Spleen (tissue), 13 donors: ENCODE measurements around the gene PPP1R3F. TPM values are rescaled to one million over a fixed set of nuclear protein-coding genes. Genes with fewer than 3 reads are reported as not detected.

ENCODE experiments used
- DNase-seq: peaks from one replicate; pipeline ENCODE4 v3.0.0-alpha.2; 2020
- H3K27ac ChIP-seq, 8 donors: fragments of 200-600 bp; sonication (generic) in 7 of 8; 1 replicate in 4 of 8; 2 replicates in 4 of 8; pipeline versions ENCODE4 v1.5.0 to v1.8.0; 2016 to 2021; ENCODE audit warnings: inconsistent platforms in 4 of 8, mild to moderate bottlenecking in 4 of 8, moderate library complexity in 1 of 8
- H3K27me3 ChIP-seq, 7 donors: fragments of 200-600 bp; sonication (generic) in 6 of 7; replicated peaks in 1 of 7; 1 replicate in 4 of 7; 2 replicates in 3 of 7; pipeline versions ENCODE4 v1.5.0 to v1.8.0; 2016 to 2021; ENCODE audit warnings: inconsistent platforms in 3 of 7, mild to moderate bottlenecking in 1 of 7
- H3K36me3 ChIP-seq, 6 donors: fragments of 200-600 bp; sonication (generic) in 5 of 6; 1 replicate in 4 of 6; 2 replicates in 2 of 6; pipeline versions ENCODE4 v1.5.0 to v1.8.0; 2016 to 2021; ENCODE audit warnings: inconsistent platforms in 2 of 6
- H3K4me1 ChIP-seq, 6 donors: fragments of 200-600 bp; sonication (generic) in 5 of 6; 1 replicate in 3 of 6; 2 replicates in 3 of 6; pipeline versions ENCODE4 v1.5.0 to v1.8.0; 2016 to 2021; ENCODE audit warnings: inconsistent platforms in 3 of 6
- H3K4me3 ChIP-seq, 8 donors: fragments of 200-600 bp; sonication (generic) in 7 of 8; 1 replicate in 4 of 8; 2 replicates in 4 of 8; pipeline versions ENCODE4 v1.5.0 to v1.8.0; 2016 to 2021; ENCODE audit warnings: inconsistent platforms in 4 of 8, mild to moderate bottlenecking in 4 of 8, moderate library complexity in 2 of 8
- H3K9me3 ChIP-seq, 8 donors: fragments of 200-600 bp; sonication (generic) in 7 of 8; 1 replicate in 4 of 8; 2 replicates in 4 of 8; pipeline versions ENCODE4 v1.5.0 to v1.8.0; 2016 to 2021; ENCODE audit warnings: inconsistent platforms in 4 of 8
- POLR2A ChIP-seq, 3 donors: fragments of 450-650 bp; IDR thresholded peaks; one replicate each; pipeline ENCODE4 v1.5.1; 2017; ENCODE audit warnings: antibody characterized with exemption in 3 of 3, mild to moderate bottlenecking in 1 of 3
- POLR2AphosphoS5 ChIP-seq, 3 donors: sonication (generic); formaldehyde crosslinking; IDR thresholded peaks; one replicate each; pipeline ENCODE4 v1.5.1; 2017; ENCODE audit warnings: antibody characterized with exemption in 3 of 3
- WGBS, 5 donors: extraction: QIAGEN DNeasy Blood & Tissue Kit in 3 of 5; methylation state at CpG; one replicate each; pipeline versions ENCODE4 v1.1.5 to v1.1.7; 2013 to 2018; 5-methylcytosine and 5-hydroxymethylcytosine counted together
- intact Hi-C: fragments of 100-400 bp; cut with DNase I; formaldehyde crosslinking; loops from one replicate; pipeline ENCODE4 v1.15.0; 2023; ENCODE audit warnings: low total_unique reads
- long read RNA-seq, 2 donors: transcript quantifications; one replicate each; lab custom pipeline, GENCODE V29; 2026
- polyA plus RNA-seq, 3 donors: library from polyadenylated mRNA; stranded (reverse); fragments of 200-250 nt; gene quantifications; one replicate each; pipeline ENCODE4 v1.2.1, GENCODE V29; 2013
- total RNA-seq, 7 donors: library from RNA; depleted of rRNA in 3 of 7; stranded (reverse); fragments of >200 nt in 3 of 7; fragmentation: NEBNext Ultra II Directional in 4 of 7; extraction: Animal tissue kit (Norgen Biotek cat#: 25700) in 4 of 7; gene quantifications; one replicate each; pipeline versions ENCODE4 v1.1.0 to v1.2.1, GENCODE V29; 2016 to 2021
- TF ChIP-seq, protein P1 (sequence below), 11 experiments: fragments of 200-600 bp in 7 of 11; fragments of 450-650 bp in 4 of 11; sonication (generic) in 4 of 11; IDR thresholded peaks in 8 of 11; conservative IDR thresholded peaks in 3 of 11; 1 replicate in 7 of 11; 2 replicates in 4 of 11; pipeline versions ENCODE4 v1.4.0 to v1.8.0; 2016 to 2021; ENCODE audit warnings: antibody characterized with exemption in 11 of 11, inconsistent platforms in 4 of 11, mild to moderate bottlenecking in 1 of 11
- donor health status: healthy with polysubstance abuse.
- donor health status: DM: no; HTN: no; CAD: no; lungs with moderate emphysema.
- donor health status: DM: no; HTN: no; CAD: no.
- donor health status: Bipolar disorder and iron deficiency.
- donor health status: healthy.
- donor health status: DM: no; HTN: no; CAD: no.
- donor health status: DM: yes; HTN: yes; CAD: no.

PPP1R3F gene, protein sequence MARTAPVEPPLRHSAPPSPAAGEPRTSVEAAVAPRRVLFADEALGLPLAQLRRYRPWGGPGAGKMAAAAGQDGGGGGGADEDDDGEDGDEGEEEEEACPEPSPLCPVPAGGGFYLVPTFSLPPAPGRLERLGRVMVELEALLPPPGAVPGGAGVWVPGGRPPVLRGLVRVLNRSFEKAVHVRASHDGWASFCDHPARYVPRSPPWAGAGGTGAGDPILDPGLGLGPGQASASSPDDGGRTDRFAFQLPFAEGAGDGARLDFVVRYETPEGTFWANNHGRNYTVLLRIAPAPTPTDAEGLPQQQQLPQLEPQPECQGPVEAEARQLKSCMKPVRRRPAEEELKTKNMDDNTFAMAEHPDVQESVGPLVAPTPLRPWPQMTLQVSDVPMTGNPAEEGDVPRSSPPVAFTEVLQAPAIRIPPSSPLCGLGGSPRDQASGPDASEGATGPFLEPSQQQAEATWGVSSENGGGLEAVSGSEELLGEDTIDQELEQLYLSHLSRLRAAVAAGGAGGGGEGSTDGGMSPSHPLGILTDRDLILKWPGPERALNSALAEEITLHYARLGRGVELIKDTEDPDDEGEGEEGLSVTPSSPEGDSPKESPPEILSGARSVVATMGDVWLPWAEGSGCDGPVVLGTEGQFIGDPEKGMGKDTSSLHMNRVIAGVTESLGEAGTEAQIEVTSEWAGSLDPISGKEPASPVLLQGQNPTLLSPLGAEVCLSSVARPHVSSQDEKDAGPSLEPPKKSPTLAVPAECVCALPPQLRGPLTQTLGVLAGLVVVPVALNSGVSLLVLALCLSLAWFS
- total RNA-seq (1 to 10 TPM; 5.1 to 8.9 (median 6.3) TPM), polyA plus RNA-seq (1 to 10 TPM; 2.2 to 3.8 (median 3.0) TPM)
- long read RNA-seq, donor 1, result 0 reads
- long read RNA-seq, donor 2, result 0 reads

DNA sequence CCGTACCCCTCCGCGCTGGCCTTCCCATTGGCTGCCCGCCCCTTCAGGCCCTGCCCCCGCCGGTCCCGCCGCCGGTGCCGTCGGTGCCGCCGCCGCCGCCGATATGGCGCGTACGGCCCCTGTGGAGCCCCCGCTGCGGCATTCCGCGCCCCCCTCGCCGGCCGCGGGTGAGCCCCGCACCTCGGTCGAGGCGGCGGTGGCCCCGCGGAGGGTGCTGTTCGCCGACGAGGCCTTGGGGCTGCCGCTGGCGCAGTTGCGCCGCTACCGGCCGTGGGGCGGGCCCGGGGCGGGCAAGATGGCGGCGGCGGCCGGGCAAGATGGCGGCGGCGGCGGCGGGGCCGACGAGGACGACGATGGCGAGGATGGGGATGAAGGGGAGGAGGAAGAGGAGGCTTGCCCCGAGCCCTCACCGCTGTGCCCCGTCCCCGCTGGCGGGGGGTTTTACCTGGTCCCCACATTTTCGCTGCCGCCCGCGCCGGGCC is at the start of gene PPP1R3F:
Gene PPP1R3F, plus strand, starts transcription at position 27 of the 482 bp plus-strand sequence. Its CDS starts 77 bp downstream, at position 104.
- peak in 1 of 3 donors; percentile 29 for TF ChIP-seq POLR2A (IDR thresholded peaks at IDR 0.05)
- TF ChIP-seq POLR2AphosphoS5 (IDR thresholded peaks at IDR 0.05), result peak; percentile 81 to 85 (median 83)
- TF ChIP-seq, protein P1, sequence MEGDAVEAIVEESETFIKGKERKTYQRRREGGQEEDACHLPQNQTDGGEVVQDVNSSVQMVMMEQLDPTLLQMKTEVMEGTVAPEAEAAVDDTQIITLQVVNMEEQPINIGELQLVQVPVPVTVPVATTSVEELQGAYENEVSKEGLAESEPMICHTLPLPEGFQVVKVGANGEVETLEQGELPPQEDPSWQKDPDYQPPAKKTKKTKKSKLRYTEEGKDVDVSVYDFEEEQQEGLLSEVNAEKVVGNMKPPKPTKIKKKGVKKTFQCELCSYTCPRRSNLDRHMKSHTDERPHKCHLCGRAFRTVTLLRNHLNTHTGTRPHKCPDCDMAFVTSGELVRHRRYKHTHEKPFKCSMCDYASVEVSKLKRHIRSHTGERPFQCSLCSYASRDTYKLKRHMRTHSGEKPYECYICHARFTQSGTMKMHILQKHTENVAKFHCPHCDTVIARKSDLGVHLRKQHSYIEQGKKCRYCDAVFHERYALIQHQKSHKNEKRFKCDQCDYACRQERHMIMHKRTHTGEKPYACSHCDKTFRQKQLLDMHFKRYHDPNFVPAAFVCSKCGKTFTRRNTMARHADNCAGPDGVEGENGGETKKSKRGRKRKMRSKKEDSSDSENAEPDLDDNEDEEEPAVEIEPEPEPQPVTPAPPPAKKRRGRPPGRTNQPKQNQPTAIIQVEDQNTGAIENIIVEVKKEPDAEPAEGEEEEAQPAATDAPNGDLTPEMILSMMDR (IDR thresholded peaks at IDR 0.05 in 8 of 11, conservative IDR thresholded peaks at IDR 0.05 in 3 of 11), result no peak
- no peak for DNase-seq
- Histone ChIP-seq H3K4me1 (peaks cover 9 to 52% (median 41%) of the 10 kb centered on the region in 6 donors), H3K9me3 (no peaks in the 10 kb centered on the region), H3K4me3 (peak within 1 kb of the TSS; percentile 36 to 84 (median 52)), H3K27ac (peak within 1 kb of the TSS; percentile 62 to 98 (median 92)), H3K27me3 (no peaks in the 10 kb centered on the region), H3K36me3 (no peaks in the 10 kb centered on the region)
- 0 to 64% (median 1%) methylated on average over 18 to 70 of the region's 70 CpGs for WGBS, 5 donors
- intact Hi-C loops, result no loop called here

DNA sequence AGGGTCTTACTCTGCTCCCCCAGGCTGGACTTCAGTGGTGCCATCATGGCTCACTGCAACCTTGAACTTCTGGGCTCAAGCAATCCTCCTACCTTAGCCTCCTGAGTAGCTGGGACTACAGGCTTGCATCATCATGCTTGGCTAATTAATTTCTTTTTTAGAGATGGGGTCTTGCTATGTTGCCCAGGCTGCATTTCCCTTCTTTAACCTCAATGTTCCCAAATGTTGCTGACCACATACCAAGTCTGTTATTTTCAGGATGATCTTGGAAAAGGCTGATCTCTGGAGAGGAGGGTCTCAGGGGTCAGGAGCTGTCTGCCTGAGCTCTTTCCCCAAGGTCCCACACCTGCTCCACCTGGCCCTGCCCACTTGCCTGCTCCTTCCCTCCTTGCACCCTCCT is 49.5 kb upstream of the PPP1R3F start:
- Histone ChIP-seq H3K4me3 (no peak overlapping the region), H3K36me3 (no peaks in the 10 kb centered on the region), H3K9me3 (no peaks in the 10 kb centered on the region), H3K27ac (no peak overlapping the region), H3K4me1 (no peaks in the 10 kb centered on the region), H3K27me3 (no peaks in the 10 kb centered on the region)
- intact Hi-C loops, result no loop called here
- TF ChIP-seq POLR2A (IDR thresholded peaks at IDR 0.05), result no peak
- TF ChIP-seq, protein P1 (IDR thresholded peaks at IDR 0.05 in 8 of 11, conservative IDR thresholded peaks at IDR 0.05 in 3 of 11), result no peak
- no peak for TF ChIP-seq POLR2AphosphoS5 (IDR thresholded peaks at IDR 0.05)
- no peak for DNase-seq

DNA sequence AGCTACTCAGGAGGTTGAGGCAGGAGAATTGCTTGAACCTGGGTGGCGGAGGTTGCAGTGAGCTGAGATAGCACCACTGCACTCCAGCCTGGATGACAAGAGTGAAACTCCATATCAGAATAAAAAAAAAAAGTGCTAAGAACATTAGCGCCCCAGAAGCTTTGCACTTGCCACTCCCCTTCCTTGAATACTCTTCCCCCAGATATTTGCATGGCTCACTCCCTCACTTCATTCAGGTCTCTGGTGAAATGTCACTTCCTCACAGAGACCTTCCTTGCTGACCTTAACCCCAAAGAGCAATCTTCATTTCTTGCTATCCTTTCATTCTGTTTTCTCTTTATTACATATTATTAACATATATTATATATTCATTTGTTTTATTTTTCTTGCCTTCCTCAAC is 47.7 kb upstream of the PPP1R3F start:
- H3K27ac ChIP-seq, result no peak overlapping the region
- intact Hi-C loops, result no loop called here
- H3K36me3 ChIP-seq, result no peaks in the 10 kb centered on the region
- H3K9me3 ChIP-seq, result no peaks in the 10 kb centered on the region
- H3K27me3 ChIP-seq, result no peaks in the 10 kb centered on the region
- no peaks in the 10 kb centered on the region for H3K4me1 ChIP-seq
- H3K4me3 ChIP-seq, result no peak overlapping the region
- WGBS, 5 donors, result 60 to 74% (median 65%) methylated on average over 2 of the region's 2 CpGs
- TF ChIP-seq POLR2A (IDR thresholded peaks at IDR 0.05), result no peak
- TF ChIP-seq, protein P1 (IDR thresholded peaks at IDR 0.05 in 8 of 11, conservative IDR thresholded peaks at IDR 0.05 in 3 of 11), result no peak
- TF ChIP-seq POLR2AphosphoS5 (IDR thresholded peaks at IDR 0.05), result no peak
- DNase-seq, result no peak
